Islet of Langerhans (tissue), 1 donor: ENCODE data around the gene FMN1.
A peak's percentile ranks its signal among the peaks of the same experiment; 100 is the strongest.

ENCODE experiments used
- FAIRE-seq: peaks from one replicate; lab custom pipeline; 2011; peaks lifted over from hg19 to GRCh38; lab: Jason Lieb, UNC

Gene FMN1, protein sequence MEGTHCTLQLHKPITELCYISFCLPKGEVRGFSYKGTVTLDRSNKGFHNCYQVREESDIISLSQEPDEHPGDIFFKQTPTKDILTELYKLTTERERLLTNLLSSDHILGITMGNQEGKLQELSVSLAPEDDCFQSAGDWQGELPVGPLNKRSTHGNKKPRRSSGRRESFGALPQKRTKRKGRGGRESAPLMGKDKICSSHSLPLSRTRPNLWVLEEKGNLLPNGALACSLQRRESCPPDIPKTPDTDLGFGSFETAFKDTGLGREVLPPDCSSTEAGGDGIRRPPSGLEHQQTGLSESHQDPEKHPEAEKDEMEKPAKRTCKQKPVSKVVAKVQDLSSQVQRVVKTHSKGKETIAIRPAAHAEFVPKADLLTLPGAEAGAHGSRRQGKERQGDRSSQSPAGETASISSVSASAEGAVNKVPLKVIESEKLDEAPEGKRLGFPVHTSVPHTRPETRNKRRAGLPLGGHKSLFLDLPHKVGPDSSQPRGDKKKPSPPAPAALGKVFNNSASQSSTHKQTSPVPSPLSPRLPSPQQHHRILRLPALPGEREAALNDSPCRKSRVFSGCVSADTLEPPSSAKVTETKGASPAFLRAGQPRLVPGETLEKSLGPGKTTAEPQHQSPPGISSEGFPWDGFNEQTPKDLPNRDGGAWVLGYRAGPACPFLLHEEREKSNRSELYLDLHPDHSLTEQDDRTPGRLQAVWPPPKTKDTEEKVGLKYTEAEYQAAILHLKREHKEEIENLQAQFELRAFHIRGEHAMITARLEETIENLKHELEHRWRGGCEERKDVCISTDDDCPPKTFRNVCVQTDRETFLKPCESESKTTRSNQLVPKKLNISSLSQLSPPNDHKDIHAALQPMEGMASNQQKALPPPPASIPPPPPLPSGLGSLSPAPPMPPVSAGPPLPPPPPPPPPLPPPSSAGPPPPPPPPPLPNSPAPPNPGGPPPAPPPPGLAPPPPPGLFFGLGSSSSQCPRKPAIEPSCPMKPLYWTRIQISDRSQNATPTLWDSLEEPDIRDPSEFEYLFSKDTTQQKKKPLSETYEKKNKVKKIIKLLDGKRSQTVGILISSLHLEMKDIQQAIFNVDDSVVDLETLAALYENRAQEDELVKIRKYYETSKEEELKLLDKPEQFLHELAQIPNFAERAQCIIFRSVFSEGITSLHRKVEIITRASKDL (N-terminal part only)

DNA sequence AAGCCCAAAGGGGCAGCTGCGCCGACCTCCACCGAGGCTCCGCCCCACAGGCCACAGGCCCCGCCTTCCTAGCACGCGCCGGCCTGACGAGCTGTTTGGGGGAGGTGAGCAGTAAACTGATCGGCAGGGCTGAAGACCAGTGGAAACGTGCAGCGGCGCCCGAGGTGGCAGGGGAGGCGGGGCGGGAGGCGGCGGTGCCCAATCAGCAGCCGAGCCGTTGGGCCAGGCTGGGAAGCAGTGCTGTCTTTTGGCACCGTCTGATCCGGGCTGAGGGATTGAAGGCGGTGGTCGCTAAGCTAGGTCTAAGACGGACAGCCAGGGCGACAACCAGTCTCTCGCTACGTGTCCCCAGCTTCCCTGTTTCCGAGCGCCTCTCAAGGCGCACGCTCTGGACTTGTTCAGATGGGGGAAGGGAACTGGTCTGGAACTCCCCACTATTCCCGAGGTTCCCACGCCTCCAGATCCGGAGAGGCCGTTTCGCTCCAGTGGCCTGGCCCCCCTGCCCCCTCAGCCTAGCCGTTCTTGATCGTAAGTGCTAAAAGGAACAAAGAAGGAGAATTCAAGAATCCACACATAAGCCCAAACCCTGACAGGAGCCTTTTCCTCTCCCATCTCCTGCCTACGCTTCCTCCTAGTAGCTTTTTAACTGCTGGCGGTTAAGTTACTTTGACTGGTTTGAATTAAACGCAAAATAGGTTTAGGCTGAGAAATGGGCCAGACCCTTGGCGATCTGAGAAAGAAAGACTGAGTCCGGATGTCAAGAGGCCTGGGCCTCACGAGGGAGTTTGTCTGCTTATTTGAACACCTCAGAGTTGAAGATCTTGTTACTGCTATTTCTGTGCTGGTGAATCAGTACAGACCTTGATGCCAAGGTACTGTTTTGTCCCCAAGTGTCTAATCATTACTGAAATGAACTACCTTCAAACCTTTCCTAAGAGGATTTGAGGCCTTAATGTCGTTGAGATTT, at the start of gene FMN1:
Gene FMN1, minus strand, starts transcription at position 11 of the 967 bp plus-strand sequence. CDS start 39,800 bp downstream, outside the sequence.
- no peak for FAIRE-seq

DNA sequence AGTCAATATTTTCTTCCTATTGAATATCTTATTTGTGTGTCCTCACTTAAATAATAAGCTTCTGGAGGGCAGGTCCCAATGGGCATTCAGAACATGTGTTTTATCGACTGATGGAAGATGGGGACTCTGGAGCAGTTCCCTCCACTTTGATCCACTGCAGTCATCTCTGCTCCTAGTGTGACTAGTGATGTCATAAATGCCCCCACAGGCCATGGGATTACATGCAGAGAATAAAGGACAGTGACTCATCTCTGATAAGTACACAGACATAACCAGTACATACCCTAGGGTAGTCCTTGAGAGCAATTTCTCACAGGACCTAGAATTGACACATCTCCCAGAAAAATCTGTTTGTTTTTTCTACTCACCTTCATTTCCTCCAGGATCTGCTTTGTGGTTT, 49.4 kb upstream of the FMN1 start:
- no peak for FAIRE-seq

DNA sequence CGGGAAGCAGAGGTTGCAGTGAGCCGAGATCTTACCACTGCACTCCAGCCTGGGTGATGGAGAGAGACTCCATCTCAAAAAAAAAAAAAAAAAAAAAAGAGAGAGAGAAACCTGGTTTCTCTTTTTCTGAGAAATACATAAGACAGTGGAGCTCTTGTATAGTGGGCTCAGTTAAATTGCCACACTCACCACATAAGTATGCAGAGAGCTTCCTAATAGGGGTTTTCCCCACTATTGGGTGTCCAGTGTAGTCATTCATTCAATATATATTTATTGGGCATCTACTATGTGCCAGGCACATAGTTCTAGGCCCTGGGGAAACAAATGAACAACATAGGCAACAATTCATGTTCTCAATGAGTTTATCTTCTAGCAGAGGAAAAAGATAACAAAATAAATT, 48.9 kb upstream of the FMN1 start:
- no peak for FAIRE-seq

DNA sequence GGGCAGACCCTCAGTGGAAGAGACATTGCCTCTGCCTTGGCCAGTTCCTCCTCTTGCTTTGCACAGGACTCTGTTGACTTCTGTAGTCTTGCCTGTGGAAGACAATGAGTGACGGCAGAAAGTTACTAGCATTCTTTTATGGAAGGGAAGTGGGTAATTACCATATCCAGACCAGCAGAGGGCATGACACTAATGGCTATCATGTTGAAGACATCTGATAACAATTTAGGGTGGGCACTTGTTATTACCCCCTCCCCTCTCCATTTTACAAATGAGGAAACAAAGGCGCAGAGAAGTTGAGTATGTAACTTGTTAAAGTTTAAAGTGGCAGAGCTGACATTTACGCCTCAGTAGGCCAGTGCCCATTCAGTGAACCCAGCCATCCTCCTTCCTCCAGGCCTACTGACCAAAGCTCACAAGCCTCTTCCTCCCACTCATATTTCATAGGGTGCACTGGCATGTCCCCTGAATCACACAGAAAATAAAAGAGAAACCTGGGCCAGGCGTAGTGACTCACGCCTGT, 48.2 kb upstream of the FMN1 start:
- FAIRE-seq = no peak

DNA sequence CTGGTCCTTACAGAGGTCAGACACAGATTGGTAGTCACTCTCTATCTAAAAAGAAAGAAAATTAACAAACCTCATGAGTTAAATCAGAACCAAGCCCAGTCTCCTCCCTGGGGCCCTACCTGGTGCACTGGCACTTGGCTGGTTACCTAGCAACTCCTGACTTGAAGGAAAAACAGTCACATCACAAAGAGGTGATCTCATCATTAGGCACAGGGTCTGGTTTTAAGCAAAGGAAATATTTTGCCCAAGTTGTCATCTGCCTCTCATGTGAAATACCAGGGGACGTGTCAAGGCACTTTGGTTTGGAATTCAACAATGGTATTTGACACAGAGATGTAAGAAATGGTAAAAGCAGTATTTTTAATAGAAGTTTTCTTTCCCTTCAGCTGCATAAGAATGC, 47.7 kb upstream of the FMN1 start:
- FAIRE-seq = peak; percentile 92

DNA sequence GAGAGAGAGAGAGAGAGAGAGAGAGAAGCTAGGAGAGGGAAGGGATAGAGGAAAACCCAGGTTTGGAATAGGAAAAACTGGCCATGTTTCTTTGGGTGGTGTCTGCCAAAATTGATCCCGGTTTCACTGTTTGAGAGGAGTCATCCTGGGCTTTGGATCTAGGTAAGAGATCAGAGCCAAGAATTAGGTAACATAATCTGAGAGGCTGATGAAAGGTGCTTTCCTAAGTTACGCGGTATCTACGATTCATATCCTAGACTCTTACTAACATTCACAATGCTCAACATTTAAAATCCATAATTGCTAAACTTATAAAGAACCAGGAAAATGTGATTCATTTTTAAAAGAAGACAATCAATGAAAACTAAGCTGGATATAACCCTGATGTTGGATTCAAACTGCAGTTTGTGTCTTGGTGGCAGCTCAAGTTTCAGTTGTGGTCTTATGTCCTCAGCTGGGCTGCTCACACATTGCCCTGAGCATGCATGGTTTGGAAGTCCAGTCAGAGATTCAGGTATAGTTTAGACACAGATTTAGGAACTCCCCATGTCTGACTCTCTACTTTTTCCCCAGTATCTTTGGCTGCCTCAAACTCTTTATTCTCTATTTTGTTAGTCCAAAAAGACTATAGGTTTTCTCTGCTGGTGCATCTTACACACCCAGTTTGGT, 42.5 kb upstream of the FMN1 start:
- FAIRE-seq = no peak

DNA sequence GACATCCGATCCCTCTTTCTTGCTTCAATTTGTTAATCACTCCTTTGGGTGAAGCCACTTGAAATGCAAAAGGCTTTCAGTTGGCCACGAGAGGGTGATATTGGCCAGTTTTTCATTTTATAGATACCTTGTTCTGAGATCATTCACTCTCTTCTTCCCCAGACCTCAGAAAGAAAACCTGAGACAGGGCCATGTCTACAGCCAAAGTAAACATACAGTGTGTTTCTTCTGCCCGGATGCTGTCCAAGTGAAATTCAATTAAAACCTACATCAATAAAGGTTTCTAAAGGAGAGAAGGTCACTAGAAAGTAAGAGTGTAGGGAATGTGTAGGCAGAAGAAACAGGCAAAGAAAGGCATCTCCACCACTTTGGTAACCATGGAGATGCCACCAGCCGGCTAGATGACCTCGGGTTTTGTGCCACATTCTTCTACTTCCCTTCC, 39.5 kb upstream of the FMN1 start:
- peak; percentile 69 for FAIRE-seq

DNA sequence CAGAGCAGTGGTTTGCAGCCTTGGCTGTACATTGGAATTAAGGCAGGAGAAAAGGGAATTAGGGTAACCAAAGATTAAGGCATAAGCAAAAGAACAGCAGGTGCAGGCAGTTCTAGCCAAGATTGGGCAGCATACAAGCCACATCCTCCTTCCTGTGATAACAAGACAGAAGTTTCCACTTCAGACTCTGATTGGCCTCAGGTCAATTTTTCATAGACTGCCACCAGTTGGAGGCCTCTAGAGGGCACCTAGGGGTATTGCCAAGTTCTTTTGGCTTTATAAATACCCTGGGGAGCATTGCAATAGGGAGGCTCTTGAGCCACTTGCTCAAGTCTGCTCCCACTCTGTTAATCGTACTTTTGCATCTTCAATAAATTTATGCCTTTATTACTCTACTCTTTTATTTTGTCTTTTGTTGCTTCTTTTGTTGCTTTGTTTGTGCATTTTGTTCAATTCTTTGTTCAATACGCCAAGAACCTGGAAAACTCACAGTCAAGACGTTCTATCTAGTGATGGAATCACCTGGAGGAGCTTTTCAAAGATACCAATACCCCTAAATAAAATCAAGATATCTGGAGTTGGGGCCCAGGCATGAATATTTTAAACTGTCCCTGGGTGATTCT, 32.2 kb upstream of the FMN1 start:
- peak; percentile 80 for FAIRE-seq

DNA sequence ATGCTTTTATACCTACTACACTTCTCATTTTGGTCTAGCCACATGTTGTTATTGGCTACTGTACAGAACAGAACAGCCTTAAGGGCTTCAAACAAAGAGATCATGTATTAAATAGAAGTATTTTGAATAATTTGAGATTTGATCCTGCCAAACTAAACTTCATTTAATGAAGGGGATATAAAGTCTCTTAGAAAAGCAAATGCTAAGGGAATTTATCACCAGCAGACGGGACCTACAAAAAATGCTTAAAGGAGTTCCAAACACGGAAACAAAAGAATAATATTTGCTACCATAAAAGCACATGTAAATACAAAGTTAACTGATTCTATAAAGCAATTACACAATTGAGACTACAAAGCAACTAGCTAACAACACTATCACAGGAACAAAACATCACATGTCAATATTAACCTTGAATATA, 23.6 kb upstream of the FMN1 start:
- FAIRE-seq = no peak

DNA sequence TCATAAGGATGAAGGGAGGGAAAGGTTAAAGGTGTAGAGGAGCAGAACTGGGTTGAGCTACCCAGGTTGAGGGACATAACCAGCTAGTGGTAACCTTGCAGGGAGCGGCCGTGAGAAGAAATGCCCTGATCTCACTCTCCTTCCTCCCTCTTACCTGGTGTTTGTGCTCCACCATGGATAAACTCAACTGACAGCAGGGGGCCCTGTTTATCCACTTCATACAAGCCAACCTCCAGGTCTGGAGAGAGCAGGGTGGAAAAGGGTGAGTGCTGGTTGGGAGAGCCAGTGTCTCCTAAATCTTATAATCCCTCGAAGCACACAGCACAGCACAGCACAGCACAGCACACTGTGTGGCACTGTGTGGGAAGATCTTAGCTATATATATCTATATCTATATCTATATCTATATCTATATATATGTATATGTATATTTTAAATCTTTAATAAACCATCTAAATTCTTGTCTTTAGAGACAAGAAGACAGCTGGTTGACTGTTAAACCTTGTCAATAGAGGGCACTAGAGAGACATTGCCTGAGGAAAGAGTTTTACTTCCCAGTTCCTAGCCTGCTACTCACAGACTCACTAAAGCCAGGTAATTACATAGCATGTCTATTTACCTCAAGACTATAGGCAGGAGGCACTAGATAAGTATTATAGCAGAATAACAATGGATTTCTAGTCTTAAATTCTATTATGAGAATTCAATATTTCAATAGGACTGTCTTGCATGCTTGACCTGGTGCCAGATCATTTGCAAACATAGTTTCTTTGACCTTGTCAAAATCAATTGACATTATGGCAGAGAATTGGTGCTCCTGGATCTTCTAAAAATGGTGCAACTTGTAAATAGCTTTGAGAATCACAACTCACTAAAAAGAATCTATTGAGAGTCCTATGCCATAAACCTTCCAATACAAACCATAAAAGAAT, 21.7 kb upstream of the FMN1 start:
- peak; percentile 61 for FAIRE-seq

DNA sequence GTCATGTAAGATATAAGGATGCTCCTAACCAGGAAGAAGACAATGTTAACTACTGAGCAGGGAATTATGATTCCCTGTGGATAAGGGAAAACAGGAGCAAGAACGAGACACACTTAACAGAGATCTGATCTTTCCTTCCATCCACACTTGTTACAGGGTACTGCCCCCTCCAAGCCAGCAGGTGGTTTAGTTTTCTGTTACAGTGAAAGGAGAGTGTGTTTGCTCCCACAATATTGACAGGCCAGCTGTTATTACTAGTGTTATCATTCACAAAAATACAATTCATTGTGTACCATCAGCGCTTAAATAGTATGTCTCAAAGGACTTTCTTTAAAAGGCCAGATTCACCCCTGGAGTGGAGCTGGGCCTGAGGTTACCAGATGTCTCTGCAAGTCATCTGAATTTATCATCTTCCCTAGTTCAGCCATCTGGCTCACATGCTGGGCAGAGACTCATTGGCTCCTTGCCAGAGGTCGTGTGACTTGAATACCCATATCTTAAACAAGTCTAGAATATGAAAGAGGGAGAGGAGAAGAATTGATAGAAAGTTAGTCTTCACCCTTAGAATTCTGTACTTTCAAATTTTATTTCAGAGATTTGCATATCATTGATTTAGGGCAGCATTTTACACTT, 16.8 kb upstream of the FMN1 start:
- FAIRE-seq = no peak

DNA sequence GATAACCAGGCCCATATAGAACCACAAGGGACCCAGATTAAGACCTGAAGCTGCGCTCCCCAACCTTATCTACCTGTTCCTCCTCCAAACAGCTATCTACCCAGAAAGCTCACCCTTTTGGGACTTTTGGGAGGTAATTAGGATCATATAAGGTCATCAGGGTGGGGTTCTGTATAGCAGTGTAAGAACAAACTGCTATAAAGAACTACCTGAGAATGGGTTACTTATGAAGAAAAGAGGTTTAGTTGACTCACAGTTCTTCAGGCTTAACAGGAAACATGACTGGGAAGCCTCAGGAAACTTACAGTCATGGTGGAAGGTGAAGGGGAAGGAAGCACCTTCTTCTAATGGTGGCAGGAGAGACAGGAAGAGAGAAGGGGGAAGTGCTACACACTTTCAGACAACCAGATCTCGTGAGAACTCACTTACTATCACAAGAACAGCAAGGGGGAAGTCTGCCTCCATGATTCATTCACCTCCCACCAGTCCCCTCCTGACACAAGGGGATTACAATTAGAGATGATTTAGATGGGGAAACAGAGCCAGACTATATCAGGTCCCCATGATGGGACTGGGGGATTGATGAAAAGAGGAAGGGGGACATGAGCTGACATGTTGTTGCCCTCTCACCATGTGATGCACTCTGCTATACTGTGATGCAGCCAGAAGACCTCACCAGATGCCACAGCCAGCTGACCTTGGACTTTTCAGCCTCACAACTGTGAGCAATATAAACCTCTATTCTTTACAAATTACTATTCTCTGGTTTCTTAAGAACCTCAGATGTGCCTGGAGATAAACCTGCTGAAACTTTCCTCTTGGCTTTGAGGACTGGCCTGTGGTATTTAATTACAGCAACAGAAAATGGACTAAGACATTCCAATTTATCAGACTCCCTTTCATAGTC, 15.3 kb upstream of the FMN1 start:
- FAIRE-seq = no peak

DNA sequence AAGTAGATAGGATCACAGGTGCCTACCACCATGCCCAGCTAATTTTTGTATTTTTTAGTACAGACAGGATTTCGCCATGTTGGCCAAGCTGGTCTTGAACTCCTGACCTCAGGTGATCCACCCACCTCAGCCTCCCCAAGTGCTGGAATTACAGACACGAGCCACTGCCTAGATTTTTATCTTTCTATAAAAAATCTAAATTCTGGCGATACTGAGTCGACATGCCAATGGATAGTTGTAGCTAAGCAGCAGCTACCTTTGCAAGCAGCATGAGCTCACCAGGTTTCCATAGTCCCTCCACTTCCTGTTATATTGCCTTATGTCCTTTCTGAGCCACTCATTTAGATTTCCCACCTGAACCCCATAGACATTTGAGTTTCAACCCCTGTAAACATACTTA, 13.1 kb upstream of the FMN1 start:
- FAIRE-seq = no peak

DNA sequence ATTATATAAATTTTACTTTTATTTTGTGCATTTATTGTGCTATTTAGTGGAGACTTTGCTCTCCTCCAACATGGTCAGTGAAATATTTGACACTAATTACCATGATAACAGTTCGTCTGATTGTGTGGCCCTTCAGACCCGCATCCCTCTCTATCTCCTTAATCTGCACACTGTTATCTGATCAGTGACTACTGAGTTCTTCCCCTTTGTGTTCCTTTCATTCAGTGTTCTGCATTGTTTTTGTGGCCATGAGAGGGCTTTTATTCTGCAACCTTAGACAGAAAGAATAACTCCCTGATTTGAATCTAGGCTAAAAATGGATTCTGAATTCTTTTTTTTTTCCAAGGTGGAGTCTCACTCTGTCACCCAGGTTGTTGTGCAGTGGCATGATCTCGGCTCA, 11.9 kb upstream of the FMN1 start:
- FAIRE-seq = no peak

DNA sequence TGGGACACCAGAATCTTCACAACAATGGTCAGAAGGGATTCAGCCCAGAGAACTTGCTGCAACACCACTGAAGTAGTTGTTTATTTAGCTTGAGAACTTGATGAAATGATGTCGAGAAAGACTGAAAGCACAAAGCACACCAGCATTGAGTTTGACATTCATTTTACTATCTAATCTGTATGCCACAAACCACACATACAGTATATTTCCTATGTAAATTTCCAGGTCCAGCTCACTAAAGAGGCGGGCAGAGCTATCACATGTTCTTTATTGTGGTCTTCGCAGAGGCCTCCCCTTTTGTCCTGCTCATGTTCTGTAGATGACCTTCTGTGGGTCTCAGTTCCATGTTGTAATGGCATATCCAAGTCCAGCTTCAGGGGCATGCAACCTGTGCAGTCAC, 10.4 kb upstream of the FMN1 start:
- FAIRE-seq = no peak

DNA sequence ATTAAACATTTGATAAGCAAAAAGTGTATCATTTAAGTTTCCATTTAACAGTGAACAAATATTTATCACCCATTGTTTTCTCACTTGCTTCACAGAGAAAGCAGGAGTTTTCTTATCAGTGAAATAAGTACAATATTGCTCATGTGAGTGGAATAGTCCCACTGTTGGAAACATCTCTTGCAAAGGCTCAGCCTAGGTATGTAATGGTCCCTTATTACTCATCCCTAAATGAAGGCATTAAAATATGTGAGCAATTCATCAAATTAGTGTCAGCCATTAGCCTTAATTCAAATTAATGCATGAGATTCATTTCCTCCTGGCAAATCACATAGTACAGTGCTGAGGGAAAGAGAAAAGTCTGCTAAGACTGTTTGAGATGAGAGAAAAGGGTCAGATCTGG, 9.6 kb upstream of the FMN1 start:
- FAIRE-seq = no peak

DNA sequence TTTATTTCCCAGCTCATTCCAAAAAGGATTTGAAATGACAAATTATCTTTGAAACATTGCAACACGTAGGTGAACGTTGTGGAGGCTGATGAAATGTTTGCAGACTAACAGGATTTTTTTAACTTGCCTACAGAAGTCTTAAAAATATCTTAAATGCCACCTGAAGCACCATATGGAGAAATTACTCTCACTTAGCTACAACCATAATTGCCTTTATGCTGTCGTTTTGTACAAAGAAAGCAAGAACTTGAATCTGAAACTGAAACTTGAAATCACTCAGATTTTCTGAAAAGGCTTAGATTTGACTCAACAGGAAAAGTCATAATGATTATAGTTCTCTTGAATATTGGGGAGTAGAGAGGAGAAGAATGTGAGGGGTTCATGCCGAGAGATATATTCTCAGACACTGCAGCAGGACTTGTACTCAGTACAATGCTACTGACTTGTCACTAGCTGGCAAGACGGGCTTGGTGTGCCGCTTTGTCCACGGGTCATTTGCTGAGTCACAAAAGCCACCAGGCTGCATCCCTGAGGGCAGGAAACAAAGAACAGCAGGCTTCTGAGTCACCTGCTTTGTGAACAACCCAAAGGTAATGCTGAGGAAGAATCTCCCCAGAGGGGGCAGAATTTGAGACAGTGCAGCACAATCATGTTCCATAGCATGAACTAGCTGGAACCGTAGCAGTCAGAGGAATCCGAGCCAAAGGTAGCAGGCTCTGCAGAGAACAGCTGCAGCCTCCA, 7.1 kb upstream of the FMN1 start:
- peak; percentile 95 for FAIRE-seq
